B cell (primary cell): Measurements from ENCODE around the gene UBAP1L. TPM values are rescaled to one million over a fixed set of nuclear protein-coding genes. Genes with fewer than 3 reads are reported as not detected.

Experiments used
- ATAC-seq: fragments of 200-7000 bp; cut with Tn5 transposase; one replicate; pipeline ENCODE4 v1.10.0; 2021; ENCODE audit warnings: low read depth, mild to moderate bottlenecking, moderate number of reproducible peaks, moderate library complexity
- CTCF ChIA-PET: fragments of 350-600 bp; sonication (Branson Sonifier 250); formaldehyde crosslinking; loops from one replicate; lab custom pipeline; 2021; ENCODE audit warnings: antibody characterized with exemption, inconsistent platforms; lab: Charles Lee
- POLR2A ChIA-PET: fragments of 350-600 bp; sonication (Branson Sonifier 250); formaldehyde crosslinking; loops from one replicate; lab custom pipeline; 2021; ENCODE audit warnings: antibody characterized with exemption; lab: Charles Lee
- DNase-seq: peaks from one replicate; pipeline ENCODE4 v3.0.0; 2013
- H2AFZ ChIP-seq: 2 replicates; pipeline ENCODE4 v1.6.1; 2012; ENCODE audit warnings: mild to moderate bottlenecking, low read depth, low read length; ENCODE audit not compliant: insufficient read depth, poor library complexity, severe bottlenecking
- H3K27ac ChIP-seq, 2 donors: 1 replicate in 1 of 2; 2 replicates in 1 of 2; pipeline ENCODE4 v1.5.1; 2012 to 2013; ENCODE audit warnings: low read length in 2 of 2, mild to moderate bottlenecking in 2 of 2, moderate library complexity in 1 of 2
- H3K27me3 ChIP-seq, 4 experiments: fragments of 200-600 bp in 1 of 4; sonication (generic) in 1 of 4; replicated peaks in 1 of 4; 1 replicate in 2 of 4; 2 replicates in 2 of 4; pipeline versions ENCODE4 v1.6.1 to v1.7.0; 2013 to 2016; ENCODE audit warnings: low read length in 3 of 4, mild to moderate bottlenecking in 2 of 4, mixed read lengths in 1 of 4, moderate library complexity in 1 of 4; ENCODE audit not compliant: insufficient read depth in 4 of 4, control insufficient read depth in 3 of 4; ENCODE audit errors: control extremely low read depth in 1 of 4
- H3K36me3 ChIP-seq, 2 experiments: replicated peaks in 1 of 2; 1 replicate in 1 of 2; 2 replicates in 1 of 2; pipeline versions ENCODE4 v1.6.1 to v1.7.1; 2013; ENCODE audit warnings: low read length in 1 of 2; ENCODE audit not compliant: insufficient read depth in 2 of 2, control insufficient read depth in 1 of 2; ENCODE audit errors: control extremely low read depth in 1 of 2, extremely low read depth in 1 of 2
- H3K4me1 ChIP-seq, 2 donors: fragments of 200-600 bp in 1 of 2; sonication (generic) in 1 of 2; 1 replicate in 1 of 2; 2 replicates in 1 of 2; pipeline versions ENCODE4 v1.5.1 to v1.6.1; 2013 to 2017; ENCODE audit warnings: low read length in 2 of 2; ENCODE audit not compliant: control insufficient read depth in 2 of 2, insufficient read depth in 2 of 2
- H3K4me2 ChIP-seq: replicated peaks from 2 replicates; pipeline ENCODE3; 2012; ENCODE audit warnings: mild to moderate bottlenecking, low read depth, low read length; ENCODE audit not compliant: poor library complexity, severe bottlenecking
- H3K4me3 ChIP-seq, 5 experiments: fragments of 200-600 bp in 1 of 5; sonication (generic) in 1 of 5; 1 replicate in 3 of 5; 2 replicates in 2 of 5; pipeline versions ENCODE4 v1.5.1 to v1.7.0; 2011 to 2016; ENCODE audit warnings: low read length in 4 of 5, mild to moderate bottlenecking in 4 of 5, low read depth in 2 of 5, control low read depth in 1 of 5, moderate library complexity in 1 of 5; ENCODE audit not compliant: insufficient read depth in 1 of 5; ENCODE audit errors: control extremely low read depth in 1 of 5, extremely low read depth in 1 of 5
- H3K79me2 ChIP-seq: fragments of 200-600 bp; sonication (generic); one replicate; pipeline ENCODE4 v1.6.0; 2016; ENCODE audit warnings: low read length; ENCODE audit not compliant: control insufficient read depth, insufficient read depth
- H3K9ac ChIP-seq: fragments of 200-600 bp; sonication (generic); 2 replicates; pipeline ENCODE4 v1.6.1; 2017; ENCODE audit warnings: mild to moderate bottlenecking, low read length, moderate library complexity
- H3K9me3 ChIP-seq, 3 donors: one replicate each; pipeline versions ENCODE4 v1.6.1 to v1.7.1; 2013; ENCODE audit warnings: low read length in 2 of 3; ENCODE audit not compliant: control insufficient read depth in 2 of 3, insufficient read depth in 1 of 3; ENCODE audit errors: control extremely low read depth in 1 of 3
- H4K20me1 ChIP-seq: 2 replicates; pipeline ENCODE4 v1.6.0; 2012; ENCODE audit warnings: mild to moderate bottlenecking, low read length; ENCODE audit not compliant: insufficient read depth, control insufficient read depth, poor library complexity, severe bottlenecking
- H3K27ac Mint-ChIP-seq: one replicate; pipeline ENCODE4 v1.8.0; 2021; ENCODE audit warnings: mixed read lengths
- H3K27me3 Mint-ChIP-seq: one replicate; pipeline ENCODE4 v1.8.0; 2021; ENCODE audit warnings: mixed read lengths
- H3K4me1 Mint-ChIP-seq: one replicate; pipeline ENCODE4 v1.8.0; 2021; ENCODE audit warnings: mixed read lengths
- H3K4me3 Mint-ChIP-seq: one replicate; pipeline ENCODE4 v1.8.0; 2021; ENCODE audit warnings: mixed read lengths
- H3K9me3 Mint-ChIP-seq: one replicate; pipeline ENCODE4 v1.8.0; 2022; ENCODE audit warnings: mixed read lengths; ENCODE audit not compliant: insufficient read depth
- EZH2 ChIP-seq: IDR thresholded peaks from 2 replicates; pipeline ENCODE4 v1.6.1; 2012; ENCODE audit warnings: borderline replicate concordance, low read depth, mild to moderate bottlenecking, moderate library complexity, low read length; ENCODE audit not compliant: insufficient read depth, poor library complexity, severe bottlenecking
- WGBS: methylation state at CpG from one replicate; pipeline ENCODE4 v1.1.5; 2013; ENCODE audit warnings: missing lambda C conversion rate; ENCODE audit not compliant: insufficient coverage; 5-methylcytosine and 5-hydroxymethylcytosine counted together
- intact Hi-C: fragments of 100-400 bp; cut with micrococcal nuclease; formaldehyde crosslinking; loops from one replicate; pipeline ENCODE4 v1.10.0; 2022
- polyA plus RNA-seq: library from polyadenylated mRNA; depleted of rRNA; stranded (reverse); fragments of >200 nt; gene quantifications from 2 replicates; pipeline ENCODE4 v1.2.3, GENCODE V29; 2012
- total RNA-seq, 2 donors: library from RNA; stranded (reverse); fragments of 120-200 nt in 1 of 2; gene quantifications; 1 replicate in 1 of 2; 2 replicates in 1 of 2; pipeline versions ENCODE4 v1.2.3 to v1.2.4, GENCODE V29; 2013 to 2022
- TF ChIP-seq, protein P1 (sequence below): fragments of 200-600 bp; IDR thresholded peaks from one replicate; pipeline ENCODE4 v1.8.0; 2022; ENCODE audit warnings: antibody characterized with exemption, mild to moderate bottlenecking

The UBAP1L gene
- total and polyA plus RNA-seq, 2 donors (not counting 1 experiment from before 2014, with no cell fraction given), result 8.5 to 18.4 TPM

DNA sequence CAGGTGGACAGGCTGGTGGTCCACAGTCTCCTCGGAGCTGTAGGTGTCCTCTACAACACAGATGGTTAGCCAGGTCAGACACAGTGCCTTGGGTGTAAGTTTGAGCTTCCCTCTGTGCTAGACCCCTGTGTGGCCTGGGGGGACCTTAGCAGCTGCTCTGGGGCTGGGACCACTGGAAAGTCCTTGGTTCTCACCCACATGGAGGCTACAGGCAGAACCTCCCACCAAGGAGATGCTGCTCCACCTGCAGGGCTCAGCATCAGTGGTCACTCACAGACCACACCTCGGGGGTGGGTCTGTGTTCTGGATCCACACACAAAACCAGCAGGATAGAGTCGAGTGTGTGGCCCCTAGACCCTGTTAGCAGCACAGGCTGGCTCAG, 55.6 kb downstream of the UBAP1L start:
- no peak overlapping the region for H3K4me3 ChIP-seq
- ChIA-PET CTCF (no interaction called here), POLR2A (no interaction called here)
- H2AFZ ChIP-seq, result no peak overlapping the region
- Mint-ChIP-seq H3K27ac (no peak overlapping the region), H3K9me3 (no peaks in the 10 kb centered on the region), H3K27me3 (peaks cover 4% of the 10 kb centered on the region), H3K4me3 (no peak overlapping the region), H3K4me1 (no peaks in the 10 kb centered on the region)
- 80% methylated on average over 3 of the region's 3 CpGs for WGBS
- no peak for ATAC-seq
- no peak overlapping the region for H3K4me2 ChIP-seq
- TF ChIP-seq, protein P1, sequence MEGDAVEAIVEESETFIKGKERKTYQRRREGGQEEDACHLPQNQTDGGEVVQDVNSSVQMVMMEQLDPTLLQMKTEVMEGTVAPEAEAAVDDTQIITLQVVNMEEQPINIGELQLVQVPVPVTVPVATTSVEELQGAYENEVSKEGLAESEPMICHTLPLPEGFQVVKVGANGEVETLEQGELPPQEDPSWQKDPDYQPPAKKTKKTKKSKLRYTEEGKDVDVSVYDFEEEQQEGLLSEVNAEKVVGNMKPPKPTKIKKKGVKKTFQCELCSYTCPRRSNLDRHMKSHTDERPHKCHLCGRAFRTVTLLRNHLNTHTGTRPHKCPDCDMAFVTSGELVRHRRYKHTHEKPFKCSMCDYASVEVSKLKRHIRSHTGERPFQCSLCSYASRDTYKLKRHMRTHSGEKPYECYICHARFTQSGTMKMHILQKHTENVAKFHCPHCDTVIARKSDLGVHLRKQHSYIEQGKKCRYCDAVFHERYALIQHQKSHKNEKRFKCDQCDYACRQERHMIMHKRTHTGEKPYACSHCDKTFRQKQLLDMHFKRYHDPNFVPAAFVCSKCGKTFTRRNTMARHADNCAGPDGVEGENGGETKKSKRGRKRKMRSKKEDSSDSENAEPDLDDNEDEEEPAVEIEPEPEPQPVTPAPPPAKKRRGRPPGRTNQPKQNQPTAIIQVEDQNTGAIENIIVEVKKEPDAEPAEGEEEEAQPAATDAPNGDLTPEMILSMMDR, result no peak
- TF ChIP-seq EZH2, result no peak
- H3K9me3 ChIP-seq, result peaks cover 0 to 4% (median 0%) of the 10 kb centered on the region in 3 donors
- H3K36me3 ChIP-seq, result no peaks in the 10 kb centered on the region
- H3K9ac ChIP-seq, result no peak overlapping the region
- peaks cover 0 to 2% of the 10 kb centered on the region in 2 donors for H3K4me1 ChIP-seq
- no peak overlapping the region for H3K27ac ChIP-seq
- DNase-seq, result no peak
- H4K20me1 ChIP-seq, result no peaks in the 10 kb centered on the region
- intact Hi-C loops, result no loop called here
- H3K79me2 ChIP-seq, result no peaks in the 10 kb centered on the region
- peaks cover 0 to 2% (median 0%) of the 10 kb centered on the region in 4 experiments for H3K27me3 ChIP-seq

DNA sequence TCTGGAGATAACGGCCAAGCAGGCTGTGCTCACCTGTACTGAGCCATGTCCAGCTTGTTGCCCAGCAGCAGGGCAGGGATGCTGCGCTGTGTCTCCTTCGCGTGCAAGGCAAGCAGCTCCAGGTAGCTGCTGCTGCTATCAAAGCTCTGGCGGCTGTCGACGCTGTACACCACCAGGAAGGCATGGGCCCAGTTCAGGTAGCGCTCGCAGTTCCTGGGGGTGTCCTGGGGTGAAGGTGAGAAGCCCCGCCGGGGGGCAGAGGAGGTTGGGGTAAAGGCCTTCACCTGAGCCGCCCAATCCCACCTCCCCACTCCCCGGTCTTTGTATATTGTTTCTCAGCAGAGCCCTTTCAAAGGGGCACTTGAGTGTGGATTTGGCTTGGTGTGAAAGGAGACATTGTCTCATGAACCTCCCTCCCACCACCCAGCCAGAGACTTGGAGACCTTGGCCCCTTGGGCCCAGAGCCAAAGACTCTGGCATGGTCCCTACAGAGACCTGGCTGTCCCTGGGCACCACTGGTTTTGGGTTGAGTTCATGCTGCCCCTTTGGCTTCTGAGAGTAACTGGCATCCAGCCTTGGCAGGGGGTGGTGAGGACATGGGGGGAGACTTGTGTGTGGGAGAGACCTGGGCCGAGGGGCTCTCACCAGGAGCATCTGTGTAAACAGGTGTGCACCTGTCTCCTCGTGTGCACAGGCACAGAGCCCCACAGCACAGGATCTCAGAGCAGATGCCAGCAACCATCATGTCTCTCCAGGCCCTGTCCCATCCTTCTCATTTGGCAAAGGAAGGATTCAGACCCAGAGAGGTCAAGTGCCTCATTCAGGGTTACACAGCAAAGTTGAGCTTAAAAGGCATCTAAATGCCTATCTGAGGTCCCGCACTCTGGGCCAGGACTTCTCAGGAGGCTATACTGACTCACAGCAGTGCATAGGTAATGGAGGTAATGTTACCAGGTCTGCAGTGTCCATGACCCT, 56.3 kb downstream of the UBAP1L start:
- no peak overlapping the region for H2AFZ ChIP-seq
- H3K4me1 ChIP-seq, result peaks cover 0 to 3% of the 10 kb centered on the region in 2 donors
- H3K36me3 ChIP-seq, result no peaks in the 10 kb centered on the region
- Mint-ChIP-seq H3K27me3 (peaks cover 4% of the 10 kb centered on the region), H3K4me1 (no peaks in the 10 kb centered on the region), H3K4me3 (no peak overlapping the region), H3K27ac (no peak overlapping the region), H3K9me3 (no peaks in the 10 kb centered on the region)
- H4K20me1 ChIP-seq, result no peaks in the 10 kb centered on the region
- H3K4me3 ChIP-seq, result no peak overlapping the region
- intact Hi-C loops, result no loop called here
- ChIA-PET POLR2A (no interaction called here), CTCF (no interaction called here)
- no peak overlapping the region for H3K9ac ChIP-seq
- H3K4me2 ChIP-seq, result no peak overlapping the region
- H3K9me3 ChIP-seq, result peaks cover 0 to 4% (median 0%) of the 10 kb centered on the region in 3 donors
- no peaks in the 10 kb centered on the region for H3K79me2 ChIP-seq
- WGBS, result 97% methylated on average over 11 of the region's 16 CpGs
- no peak overlapping the region for H3K27ac ChIP-seq
- no peak for ATAC-seq
- peaks cover 0 to 2% (median 0%) of the 10 kb centered on the region in 4 experiments for H3K27me3 ChIP-seq
- no peak for DNase-seq
- TF ChIP-seq, protein P1, result no peak
- TF ChIP-seq EZH2, result no peak
